GM19468 (cell line): ENCODE data around the gene ZNF557.
A peak's percentile ranks its signal among the peaks of the same experiment; 100 is the strongest.
"Not testable (repeated sequence)": the region's sequence is repeated elsewhere in the genome, so short reads cannot be mapped to it uniquely, and the experiment has no call there.

ENCODE experiments used
- ATAC-seq: cut with Tn5 transposase; IDR thresholded peaks from one replicate; pipeline ENCODE4 v1.9.1; 2021; ENCODE audit warnings: mild to moderate bottlenecking, moderate library complexity, moderate number of reproducible peaks; ENCODE audit not compliant: unreplicated experiment; ENCODE audit errors: extremely low read depth

The ZNF557 gene

GRCh38 chr19:7069042-7069903 lies at the start of gene ZNF557:
ZNF557 (plus strand) TSS chr19:7069703; CDS start chr19:7075075, 5,372 bp downstream.
- ATAC-seq, result peak; percentile 65

GRCh38 chr19:7021331-7021730 lies 48.2 kb upstream of the ZNF557 start, which contains the start of gene MBD3L2B:
MBD3L2B (minus strand) TSS chr19:7021431; CDS start chr19:7021397, 34 bp downstream.
- ATAC-seq, result not testable (repeated sequence)

GRCh38 chr19:7028790-7029189 lies 40.7 kb upstream of the ZNF557 start:
- not testable (repeated sequence) for ATAC-seq

- not testable (repeated sequence) for ATAC-seq
Measured at GRCh38 chr19:7030278-7030677, 39.2 kb upstream of the ZNF557 start, which contains the start of gene MBD3L5. MBD3L5 (plus strand) TSS chr19:7030578; CDS start chr19:7030612, 34 bp downstream.

- not testable (repeated sequence) for ATAC-seq
Measured at GRCh38 chr19:7040079-7040478, 29.4 kb upstream of the ZNF557 start, which contains the start of gene MBD3L4. MBD3L4 (minus strand) TSS chr19:7040179; CDS start chr19:7040144, 35 bp downstream.

- ATAC-seq, result not testable (repeated sequence)
Measured at GRCh38 chr19:7041563-7041962, 27.9 kb upstream of the ZNF557 start.

GRCh38 chr19:7049021-7049420 lies 20.5 kb upstream of the ZNF557 start, which contains the start of gene MBD3L2:
MBD3L2 (plus strand) TSS chr19:7049321; CDS start chr19:7049374, 53 bp downstream.
- not testable (repeated sequence) for ATAC-seq

GRCh38 chr19:7051421-7051820 lies 18.1 kb upstream of the ZNF557 start:
- ATAC-seq, result not testable (repeated sequence)

- not testable (repeated sequence) for ATAC-seq
Measured at GRCh38 chr19:7052896-7053295, 16.6 kb upstream of the ZNF557 start.

GRCh38 chr19:7054635-7055368 lies 14.7 kb upstream of the ZNF557 start:
- not testable (repeated sequence) for ATAC-seq

GRCh38 chr19:7055679-7056078 lies 13.8 kb upstream of the ZNF557 start:
- not testable (repeated sequence) for ATAC-seq

GRCh38 chr19:7056371-7056770 lies 13.1 kb upstream of the ZNF557 start:
- ATAC-seq, result not testable (repeated sequence)

- ATAC-seq, result not testable (repeated sequence)
Measured at GRCh38 chr19:7058576-7058975, 10.9 kb upstream of the ZNF557 start, which contains the start of gene MBD3L3. MBD3L3 (minus strand) TSS chr19:7058676; CDS start chr19:7058605, 71 bp downstream.

- not testable (repeated sequence) for ATAC-seq
Measured at GRCh38 chr19:7059977-7060376, 9.5 kb upstream of the ZNF557 start.

GRCh38 chr19:7063339-7063738 lies 6.2 kb upstream of the ZNF557 start:
- ATAC-seq, result no peak

- ATAC-seq, result no peak
Measured at GRCh38 chr19:7063764-7064418, 5.6 kb upstream of the ZNF557 start.

GRCh38 chr19:7067122-7067521 lies 2.4 kb upstream of the ZNF557 start:
- not testable (repeated sequence) for ATAC-seq

GRCh38 chr19:7067716-7068115 lies 1.8 kb upstream of the ZNF557 start:
- no peak for ATAC-seq

GRCh38 chr19:7068599-7068998 lies 904 bp upstream of the ZNF557 start:
- no peak for ATAC-seq

GRCh38 chr19:7069904-7070226 lies 362 bp downstream of the ZNF557 start:
- no peak for ATAC-seq
